Measurements from ENCODE around the gene SOX1.

The SOX1 gene

GRCh38 chr13:112078216-112078615 lies 11.3 kb downstream of the SOX1 start:
- no peak for TF ChIP-seq CTCF (IDR thresholded peaks at IDR 0.05; ENCODE audit: insufficient read depth, low read depth, low read length, missing control alignments)
- no peak overlapping the region for H3K4me3 ChIP-seq (ENCODE audit: low read depth, low read length)
- DNase-seq (ENCODE audit: low read depth): no peak

GRCh38 chr13:112078879-112079531 lies 12.1 kb downstream of the SOX1 start:
- no peak for DNase-seq (ENCODE audit: low read depth)
- no peak for TF ChIP-seq CTCF (IDR thresholded peaks at IDR 0.05; ENCODE audit: insufficient read depth, low read depth, low read length, missing control alignments)
- H3K4me3 ChIP-seq (ENCODE audit: low read depth, low read length): no peak overlapping the region

- DNase-seq (ENCODE audit: low read depth): no peak
- no peak for TF ChIP-seq CTCF (IDR thresholded peaks at IDR 0.05; ENCODE audit: insufficient read depth, low read depth, low read length, missing control alignments)
Observed at GRCh38 chr13:112079696-112080095, 12.7 kb downstream of the SOX1 start.

GRCh38 chr13:112083971-112084370 lies 17.0 kb downstream of the SOX1 start:
- no peak for DNase-seq (ENCODE audit: low read depth)
- TF ChIP-seq CTCF (IDR thresholded peaks at IDR 0.05; ENCODE audit: insufficient read depth, low read depth, low read length, missing control alignments): no peak

More at GRCh38 chr13:112079696-112080095, 12.7 kb downstream of the SOX1 start:
- H3K4me3 ChIP-seq (ENCODE audit: low read depth, low read length): no peak overlapping the region

GRCh38 chr13:112092453-112092852 lies 25.5 kb downstream of the SOX1 start:
- H3K4me3 ChIP-seq (ENCODE audit: low read depth, low read length): no peak overlapping the region
- DNase-seq (ENCODE audit: low read depth): no peak
- no peak for TF ChIP-seq CTCF (IDR thresholded peaks at IDR 0.05; ENCODE audit: insufficient read depth, low read depth, low read length, missing control alignments)

More at GRCh38 chr13:112083971-112084370, 17.0 kb downstream of the SOX1 start:
- H3K4me3 ChIP-seq (ENCODE audit: low read depth, low read length): no peak overlapping the region

- no peak for TF ChIP-seq CTCF (IDR thresholded peaks at IDR 0.05; ENCODE audit: insufficient read depth, low read depth, low read length, missing control alignments)
- no peak for DNase-seq (ENCODE audit: low read depth)
Observed at GRCh38 chr13:112095354-112095753, 28.4 kb downstream of the SOX1 start.

GRCh38 chr13:112096959-112097358 lies 30.0 kb downstream of the SOX1 start:
- DNase-seq (ENCODE audit: low read depth): no peak
- TF ChIP-seq CTCF (IDR thresholded peaks at IDR 0.05; ENCODE audit: insufficient read depth, low read depth, low read length, missing control alignments): no peak
- no peak overlapping the region for H3K4me3 ChIP-seq (ENCODE audit: low read depth, low read length)

More at GRCh38 chr13:112095354-112095753, 28.4 kb downstream of the SOX1 start:
- no peak overlapping the region for H3K4me3 ChIP-seq (ENCODE audit: low read depth, low read length)
